Stimulated activated memory B cell treated with anti-CD40 and anti-IgM and Interleukin-4, amounts not matched to agents 10 μg/mL and 1 μg/mL and 100 μg/mL, for 72 hours (primary cell): Measurements from ENCODE around the gene CD81.

ENCODE experiments used
- ATAC-seq: fragments of 150-1000 bp; cut with Tn5 transposase; 2 replicates; pipeline ENCODE4 v1.10.0; 2021
- H3K27ac Mint-ChIP-seq: one replicate; pipeline ENCODE4 v1.8.0; 2022; ENCODE audit warnings: mild to moderate bottlenecking, mixed read lengths
- H3K27me3 Mint-ChIP-seq: one replicate; pipeline ENCODE4 v1.8.0; 2022; ENCODE audit warnings: mixed read lengths
- H3K36me3 Mint-ChIP-seq: one replicate; pipeline ENCODE4 v1.8.0; 2022; ENCODE audit warnings: mixed read lengths
- H3K4me1 Mint-ChIP-seq: one replicate; pipeline ENCODE4 v1.8.0; 2022; ENCODE audit warnings: mixed read lengths
- H3K4me3 Mint-ChIP-seq: one replicate; pipeline ENCODE4 v1.8.0; 2022; ENCODE audit warnings: mild to moderate bottlenecking, moderate library complexity, mixed read lengths
- H3K9me3 Mint-ChIP-seq: one replicate; pipeline ENCODE4 v1.8.0; 2022; ENCODE audit warnings: mixed read lengths

Gene CD81

GRCh38 chr11:2410616-2411015, 33.5 kb downstream of the CD81 start:
- no peak for ATAC-seq
- Mint-ChIP-seq H3K27me3 (peaks cover 9% of the 10 kb centered on the region), H3K4me3 (no peak overlapping the region), H3K27ac (no peak overlapping the region), H3K9me3 (no peaks in the 10 kb centered on the region), H3K4me1 (no peaks in the 10 kb centered on the region), H3K36me3 (no peaks in the 10 kb centered on the region)

- ATAC-seq = no peak
- Mint-ChIP-seq H3K36me3 (no peaks in the 10 kb centered on the region), H3K9me3 (no peaks in the 10 kb centered on the region), H3K4me3 (no peak overlapping the region), H3K4me1 (no peaks in the 10 kb centered on the region), H3K27me3 (peaks cover 9% of the 10 kb centered on the region), H3K27ac (no peak overlapping the region)
These were observed 34.6 kb downstream of the CD81 start for GRCh38 chr11:2411446-2412305.

- H3K36me3 Mint-ChIP-seq = no peaks in the 10 kb centered on the region
- no peak overlapping the region for H3K27ac Mint-ChIP-seq
- H3K4me3 Mint-ChIP-seq = no peak overlapping the region
- no peaks in the 10 kb centered on the region for H3K9me3 Mint-ChIP-seq
- peaks cover 9% of the 10 kb centered on the region for H3K27me3 Mint-ChIP-seq
- H3K4me1 Mint-ChIP-seq = no peaks in the 10 kb centered on the region
- ATAC-seq = no peak
These were observed 35.2 kb downstream of the CD81 start for GRCh38 chr11:2412323-2412722.

- Mint-ChIP-seq H3K9me3 (no peaks in the 10 kb centered on the region), H3K27ac (no peak overlapping the region), H3K27me3 (peaks cover 9% of the 10 kb centered on the region), H3K36me3 (no peaks in the 10 kb centered on the region), H3K4me1 (no peaks in the 10 kb centered on the region), H3K4me3 (no peak overlapping the region)
- ATAC-seq = no peak
These were observed 36.9 kb downstream of the CD81 start for GRCh38 chr11:2413742-2414579.

- no peak for ATAC-seq
- H3K9me3 Mint-ChIP-seq = no peaks in the 10 kb centered on the region
- H3K36me3 Mint-ChIP-seq = no peaks in the 10 kb centered on the region
- no peaks in the 10 kb centered on the region for H3K4me1 Mint-ChIP-seq
- peaks cover 9% of the 10 kb centered on the region for H3K27me3 Mint-ChIP-seq
- H3K27ac Mint-ChIP-seq = no peak overlapping the region
- no peak overlapping the region for H3K4me3 Mint-ChIP-seq
These were observed 37.5 kb downstream of the CD81 start for GRCh38 chr11:2414616-2415015.

GRCh38 chr11:2415171-2415570, 38.1 kb downstream of the CD81 start:
- no peaks in the 10 kb centered on the region for H3K9me3 Mint-ChIP-seq

GRCh38 chr11:2415601-2416380, 38.7 kb downstream of the CD81 start:
- ATAC-seq = no peak
- H3K9me3 Mint-ChIP-seq = no peaks in the 10 kb centered on the region

More at GRCh38 chr11:2415171-2415570, 38.1 kb downstream of the CD81 start:
- H3K4me3 Mint-ChIP-seq = no peak overlapping the region
- no peaks in the 10 kb centered on the region for H3K36me3 Mint-ChIP-seq
- ATAC-seq = no peak
- H3K27me3 Mint-ChIP-seq = peaks cover 9% of the 10 kb centered on the region
- no peaks in the 10 kb centered on the region for H3K4me1 Mint-ChIP-seq
- H3K27ac Mint-ChIP-seq = no peak overlapping the region

GRCh38 chr11:2416765-2417164, 39.7 kb downstream of the CD81 start:
- no peaks in the 10 kb centered on the region for H3K9me3 Mint-ChIP-seq
- H3K4me1 Mint-ChIP-seq = peaks cover 7% of the 10 kb centered on the region
- no peak overlapping the region for H3K4me3 Mint-ChIP-seq
- ATAC-seq = no peak
- H3K27me3 Mint-ChIP-seq = peaks cover 6% of the 10 kb centered on the region
- H3K27ac Mint-ChIP-seq = no peak overlapping the region
- no peaks in the 10 kb centered on the region for H3K36me3 Mint-ChIP-seq

More at GRCh38 chr11:2415601-2416380, 38.7 kb downstream of the CD81 start:
- Mint-ChIP-seq H3K4me1 (peaks cover 5% of the 10 kb centered on the region), H3K36me3 (no peaks in the 10 kb centered on the region), H3K27ac (no peak overlapping the region), H3K27me3 (peaks cover 9% of the 10 kb centered on the region), H3K4me3 (no peak overlapping the region)

GRCh38 chr11:2417856-2418692, 41.0 kb downstream of the CD81 start:
- H3K36me3 Mint-ChIP-seq = no peaks in the 10 kb centered on the region
- no peak overlapping the region for H3K4me3 Mint-ChIP-seq
- H3K27me3 Mint-ChIP-seq = peaks cover 10% of the 10 kb centered on the region
- peaks cover 7% of the 10 kb centered on the region for H3K4me1 Mint-ChIP-seq
- no peak overlapping the region for H3K27ac Mint-ChIP-seq
- H3K9me3 Mint-ChIP-seq = no peaks in the 10 kb centered on the region
- no peak for ATAC-seq

GRCh38 chr11:2418693-2419360, 41.7 kb downstream of the CD81 start:
- Mint-ChIP-seq H3K36me3 (no peaks in the 10 kb centered on the region), H3K27me3 (peaks cover 10% of the 10 kb centered on the region), H3K9me3 (no peaks in the 10 kb centered on the region), H3K27ac (no peak overlapping the region), H3K4me1 (peaks cover 7% of the 10 kb centered on the region), H3K4me3 (no peak overlapping the region)
- no peak for ATAC-seq

GRCh38 chr11:2419638-2420501, 42.8 kb downstream of the CD81 start:
- Mint-ChIP-seq H3K4me3 (no peak overlapping the region), H3K27ac (no peak overlapping the region), H3K27me3 (peaks cover 10% of the 10 kb centered on the region), H3K4me1 (peaks cover 7% of the 10 kb centered on the region), H3K36me3 (no peaks in the 10 kb centered on the region), H3K9me3 (no peaks in the 10 kb centered on the region)
- no peak for ATAC-seq

GRCh38 chr11:2420502-2421225, 43.6 kb downstream of the CD81 start:
- Mint-ChIP-seq H3K36me3 (no peaks in the 10 kb centered on the region), H3K27ac (no peak overlapping the region), H3K4me3 (no peak overlapping the region), H3K9me3 (no peaks in the 10 kb centered on the region), H3K27me3 (peaks cover 10% of the 10 kb centered on the region), H3K4me1 (peaks cover 7% of the 10 kb centered on the region)
- ATAC-seq = peak; percentile 84
